UCSD-AML1 (cell line): Measurements from ENCODE around the gene FFAR2.
"Not testable (repeated sequence)": the region's sequence is repeated elsewhere in the genome, so short reads cannot be mapped to it uniquely, and the experiment has no call there.

Experiments
- DNase-seq: peaks from one replicate; lab custom pipeline; 2025; ENCODE audit not compliant: unreplicated experiment; lab: John Stamatoyannopoulos, UW

Gene FFAR2

DNA sequence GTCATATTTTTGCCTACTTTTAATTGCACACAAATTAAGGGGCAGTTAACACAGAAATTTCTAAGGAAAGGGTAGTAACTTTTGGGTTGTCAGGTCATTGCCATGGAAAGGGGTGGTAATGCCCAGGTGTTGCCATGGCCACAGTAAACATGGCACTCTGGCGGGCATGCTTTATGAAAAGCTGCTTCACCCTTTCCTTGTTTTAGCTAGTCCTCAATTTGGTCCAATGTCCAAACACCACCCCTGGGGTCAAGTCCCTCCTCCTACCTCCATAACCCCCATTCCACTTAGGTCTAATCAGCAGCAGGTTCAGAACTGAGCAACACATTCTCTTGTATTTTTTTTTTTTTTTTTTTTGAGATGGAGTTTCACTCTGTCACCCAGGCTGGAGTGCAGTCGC lies 6.6 kb downstream of the FFAR2 start:
- no peak for DNase-seq

DNA sequence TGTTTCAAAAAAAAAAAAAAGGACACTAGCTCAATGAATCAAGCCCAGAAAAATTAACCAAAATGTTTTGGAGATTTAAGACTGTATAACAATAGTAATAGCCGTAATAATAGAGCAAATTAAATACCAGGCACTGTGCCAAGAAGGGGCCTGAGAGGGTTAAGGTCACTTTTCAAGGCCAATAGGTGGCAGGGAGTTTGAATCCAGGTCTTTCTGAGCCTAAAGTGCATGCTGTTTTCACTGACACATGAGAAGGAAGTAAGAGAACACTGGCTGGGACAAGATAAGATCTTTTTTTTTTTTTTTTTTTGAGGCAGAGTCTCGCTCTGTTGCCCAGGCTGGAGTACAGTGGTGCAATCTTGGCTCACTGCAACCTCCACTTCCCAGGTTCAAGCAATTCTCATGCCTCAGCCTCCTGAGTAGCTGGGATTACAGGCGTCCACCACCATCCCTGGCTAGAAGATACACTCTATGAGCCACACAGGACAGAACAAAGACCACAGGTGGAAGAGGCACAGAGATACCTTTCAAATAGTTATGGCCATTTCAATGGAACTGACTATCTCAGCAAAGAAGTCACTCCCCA lies 7.7 kb downstream of the FFAR2 start:
- DNase-seq: no peak

DNA sequence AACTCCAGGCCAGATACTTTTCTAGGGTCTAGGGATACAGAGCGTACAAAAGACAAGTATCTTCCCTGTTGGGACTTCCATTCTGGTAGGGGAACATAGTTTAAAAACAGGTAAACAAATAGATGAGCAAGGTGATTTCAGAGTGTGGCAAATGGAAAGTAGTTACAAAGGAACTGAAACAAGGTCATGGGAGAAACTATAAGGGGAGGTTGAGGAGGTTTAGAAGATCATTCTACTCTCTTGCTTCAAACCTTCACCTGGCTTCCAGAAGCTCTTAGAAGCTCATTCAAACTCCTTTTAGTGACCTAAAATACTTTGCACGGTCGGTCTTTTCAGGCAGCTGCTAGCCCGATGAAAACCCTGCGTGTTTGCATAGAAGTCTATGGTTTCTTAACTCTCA lies 9.1 kb downstream of the FFAR2 start:
- DNase-seq: no peak

DNA sequence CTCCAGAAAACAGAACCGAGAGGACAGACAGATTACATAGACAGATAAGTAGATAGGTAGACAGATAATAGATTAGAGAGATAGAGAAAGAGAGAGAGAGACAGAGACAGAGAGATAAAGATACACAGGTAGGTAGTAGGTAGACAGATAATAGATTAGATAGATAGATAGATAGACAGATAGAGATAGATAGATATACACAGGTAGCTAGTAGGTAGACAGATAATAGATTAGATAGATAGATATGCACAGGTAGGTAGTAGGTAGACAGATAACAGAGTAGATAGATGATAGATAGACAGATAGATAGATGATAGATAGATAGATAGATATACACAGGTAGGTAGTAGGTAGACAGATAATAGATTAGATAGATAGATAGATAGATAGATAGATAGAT lies 10.1 kb downstream of the FFAR2 start:
- no peak for DNase-seq

DNA sequence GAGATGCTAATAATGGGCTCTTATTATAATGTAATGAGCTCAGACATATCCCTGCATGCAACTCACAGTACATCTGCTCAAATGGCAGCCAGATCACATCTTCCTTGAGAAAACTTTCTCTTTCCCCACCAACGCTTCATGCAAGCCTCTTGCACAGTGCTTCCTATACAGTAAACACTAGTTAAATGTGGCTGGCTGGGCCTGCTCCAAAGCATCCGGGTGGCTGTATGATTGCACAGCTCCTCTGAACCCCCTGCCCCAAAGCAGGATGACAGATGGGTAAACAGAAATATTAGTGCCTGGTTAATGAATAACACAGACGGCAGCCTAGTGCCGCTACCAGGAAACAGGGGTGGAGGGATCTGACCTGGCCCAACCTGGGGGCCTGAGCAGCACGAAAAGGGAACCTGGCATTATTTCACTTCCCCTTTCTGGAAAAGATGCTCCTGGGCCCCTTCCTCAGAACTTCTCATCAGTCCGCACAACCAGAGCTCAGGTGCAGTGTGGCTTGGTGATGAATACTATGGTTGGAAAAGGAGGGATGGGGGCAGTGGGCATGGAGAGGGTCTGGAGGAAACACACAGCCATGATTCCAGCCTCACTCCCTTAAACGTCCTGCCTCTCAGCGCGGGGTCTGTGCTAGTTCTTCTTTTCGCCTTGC lies 10.8 kb downstream of the FFAR2 start:
- peak; percentile 38 for DNase-seq

DNA sequence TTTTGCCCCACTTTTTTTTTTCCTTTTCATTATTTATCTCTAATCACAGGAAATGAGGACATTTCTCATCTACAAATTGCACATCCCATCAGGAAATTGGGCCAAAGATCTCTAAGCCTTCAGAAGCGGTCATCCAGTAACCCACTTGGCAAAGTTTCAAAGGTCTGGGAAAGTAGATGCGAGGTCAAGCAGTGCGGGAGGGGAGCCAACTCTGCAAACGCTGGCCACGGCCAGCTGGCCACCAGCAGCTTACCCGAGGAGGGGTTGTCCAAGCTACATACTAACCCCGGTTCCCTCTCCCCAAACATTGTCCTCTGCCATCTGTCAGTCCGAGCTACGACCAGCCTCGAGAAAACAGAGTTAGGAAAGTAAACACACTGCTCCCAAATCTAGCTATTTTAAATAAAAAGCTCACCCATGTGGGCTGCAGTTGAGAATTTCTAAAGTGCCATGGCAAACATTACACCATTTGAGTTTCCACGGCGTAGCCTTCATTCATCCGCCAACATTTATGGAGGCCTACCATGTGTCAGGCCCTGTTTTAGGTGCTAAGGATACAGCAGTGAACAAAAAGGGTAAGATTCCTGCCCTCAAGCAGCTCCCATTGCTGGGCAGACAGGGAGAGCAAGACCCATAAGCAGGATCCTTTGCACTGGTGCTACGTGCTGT lies 11.5 kb downstream of the FFAR2 start:
- no peak for DNase-seq

DNA sequence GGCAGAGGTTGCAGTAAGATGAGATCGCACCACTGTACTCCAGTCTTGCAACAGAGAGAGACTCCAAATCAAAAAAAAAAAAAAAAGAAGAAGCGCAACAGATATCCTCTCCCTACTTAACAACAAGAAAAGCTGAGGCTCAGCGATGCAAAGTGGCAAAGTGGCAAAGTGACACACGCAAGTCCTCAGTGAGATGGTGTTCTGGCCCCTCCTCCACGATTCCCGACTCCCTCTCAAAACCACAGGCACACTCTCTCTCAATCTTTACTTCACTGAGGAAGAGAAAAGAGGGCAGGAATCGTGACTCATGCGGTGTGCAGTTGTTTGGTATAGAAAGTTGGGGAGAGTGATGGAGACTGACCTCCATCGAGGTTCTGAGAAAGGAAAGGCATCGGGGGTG lies 12.6 kb downstream of the FFAR2 start:
- DNase-seq: no peak

DNA sequence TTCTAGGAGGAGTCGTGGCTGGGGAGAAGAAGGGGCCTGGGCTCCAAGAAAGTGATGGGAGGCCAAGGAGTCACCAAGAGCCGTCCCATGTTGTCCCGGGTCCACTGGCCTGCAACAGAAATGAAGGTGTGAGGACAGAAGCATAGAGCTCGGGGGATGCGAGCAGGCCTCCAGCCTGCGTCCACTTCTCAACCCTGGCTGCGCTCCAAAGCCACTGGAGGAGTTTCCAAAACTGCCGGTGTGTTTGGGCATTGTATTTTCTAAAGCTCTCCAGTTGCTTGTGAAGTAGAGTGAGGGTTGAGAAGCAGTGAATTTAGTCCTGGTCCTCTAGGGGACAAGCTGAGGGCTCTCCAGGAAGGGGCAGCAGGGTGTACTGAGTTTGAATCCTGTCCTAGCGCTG lies 13.0 kb downstream of the FFAR2 start:
- DNase-seq: no peak

DNA sequence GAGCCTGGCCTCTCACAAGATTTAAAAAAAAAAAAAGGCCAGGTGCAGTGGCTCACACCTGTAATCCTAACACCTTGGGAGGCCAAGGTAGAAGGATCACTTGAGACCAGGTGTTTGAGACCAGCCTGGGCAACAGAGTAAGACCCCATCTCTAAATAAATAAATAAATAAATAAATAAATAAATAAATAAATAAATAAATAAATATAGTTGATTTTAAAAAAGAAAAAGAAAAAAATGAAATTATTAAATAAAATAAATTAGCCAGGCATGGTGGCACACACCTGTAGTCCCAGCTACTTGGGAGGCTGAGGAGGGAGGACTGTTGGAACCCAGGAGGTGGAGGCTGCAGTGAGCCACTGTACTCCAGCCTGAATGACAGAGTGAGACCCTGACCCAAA lies 13.7 kb downstream of the FFAR2 start:
- not testable (repeated sequence) for DNase-seq

DNA sequence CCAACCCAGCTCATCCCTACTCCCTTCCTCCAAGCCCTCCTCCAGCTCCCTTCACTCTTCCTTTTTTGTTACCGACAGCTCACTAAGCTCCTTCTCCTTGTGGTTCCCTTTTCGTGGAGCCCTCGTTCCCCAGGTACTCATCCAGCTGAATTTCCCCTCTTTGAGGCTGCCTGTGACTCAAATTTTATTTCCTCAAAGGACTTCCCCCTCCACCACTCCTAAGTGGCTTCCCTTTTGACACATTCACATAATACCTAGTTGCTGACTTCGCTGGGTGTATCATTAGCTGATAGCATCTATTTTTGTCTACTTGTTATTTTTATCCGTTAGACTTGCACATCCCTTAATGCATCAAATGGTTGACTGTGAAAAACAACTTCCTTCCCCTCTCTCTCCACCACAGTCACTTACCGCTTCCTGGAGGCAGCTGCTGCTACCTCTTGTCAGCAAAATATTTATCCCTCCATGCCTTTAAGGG lies 14.5 kb downstream of the FFAR2 start:
- peak; percentile 62 for DNase-seq

DNA sequence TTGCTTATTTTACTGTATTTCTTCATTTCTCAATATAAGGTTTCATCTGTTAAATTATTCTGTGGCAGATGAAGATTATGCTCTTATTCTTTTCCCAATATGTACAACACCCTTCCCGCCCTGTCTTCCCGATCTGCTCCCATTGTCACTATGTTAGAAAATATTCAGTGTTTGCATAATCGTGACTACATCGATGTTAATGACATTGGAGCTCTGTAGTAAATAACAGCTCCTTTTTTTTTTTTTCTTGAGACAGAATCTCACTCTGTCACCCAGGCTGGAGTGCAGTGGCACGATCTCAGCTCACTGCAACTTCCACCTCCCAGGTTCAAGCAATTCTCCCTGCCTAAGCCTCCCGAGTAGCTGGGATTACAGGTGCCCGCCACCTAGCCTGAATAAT lies 14.9 kb downstream of the FFAR2 start:
- not testable (repeated sequence) for DNase-seq

DNA sequence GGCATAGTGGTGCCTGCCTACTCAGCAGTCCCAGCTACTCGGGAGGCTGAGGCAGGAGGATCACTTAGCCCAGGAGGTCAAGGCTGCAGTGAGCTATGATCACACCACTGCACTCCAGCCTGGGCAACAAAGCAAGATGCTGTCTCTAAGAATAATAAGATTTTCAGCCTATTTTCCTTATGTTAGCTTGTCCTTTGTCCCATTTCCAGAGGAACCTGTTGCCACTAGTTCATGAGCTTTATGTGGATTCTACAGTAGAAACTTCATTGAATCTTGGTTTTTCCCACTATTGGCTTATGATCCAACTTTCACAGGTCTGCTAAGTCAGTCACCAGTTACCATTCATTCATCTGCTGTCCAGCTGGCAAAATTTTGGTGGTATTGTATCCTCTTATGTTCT lies 18.2 kb downstream of the FFAR2 start:
- DNase-seq: no peak

DNA sequence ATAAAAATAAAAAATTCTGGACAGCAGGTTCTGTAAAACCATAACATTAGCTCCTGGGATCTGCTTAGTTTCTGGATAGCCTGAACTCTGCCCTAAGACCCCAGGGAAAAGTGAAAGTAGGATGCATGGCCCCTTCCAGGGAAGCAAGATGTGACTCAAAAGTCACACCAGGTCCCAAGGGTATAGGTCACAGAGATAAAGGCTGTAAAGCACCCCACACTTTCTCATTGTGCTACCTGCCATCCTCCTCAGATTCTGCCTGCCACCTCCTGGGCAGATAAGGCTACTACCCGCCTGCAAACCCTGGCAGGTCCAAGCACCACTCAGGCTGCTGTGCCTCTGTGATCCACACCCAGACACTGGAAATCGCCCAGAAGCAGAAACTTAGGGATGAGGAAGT lies 20.6 kb downstream of the FFAR2 start:
- peak; percentile 57 for DNase-seq

DNA sequence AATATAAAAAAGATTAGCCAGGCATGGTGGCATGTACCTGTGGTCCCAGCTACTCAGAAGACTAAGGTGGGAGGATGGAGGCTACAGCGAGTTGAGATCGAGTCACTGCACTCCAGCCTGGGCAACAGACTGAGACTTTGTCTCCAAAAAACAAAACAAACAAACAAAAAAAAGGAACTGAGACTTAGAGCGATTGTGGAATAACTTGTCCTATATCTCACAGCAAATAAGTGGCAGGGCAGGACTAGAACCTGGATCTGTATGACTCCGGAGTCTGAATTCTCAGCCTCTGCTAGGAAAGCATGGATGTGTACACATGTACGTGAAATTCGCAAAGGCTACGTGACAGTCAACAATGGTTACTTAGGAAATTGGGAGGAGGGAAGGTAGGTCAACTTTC lies 22.1 kb downstream of the FFAR2 start:
- no peak for DNase-seq

DNA sequence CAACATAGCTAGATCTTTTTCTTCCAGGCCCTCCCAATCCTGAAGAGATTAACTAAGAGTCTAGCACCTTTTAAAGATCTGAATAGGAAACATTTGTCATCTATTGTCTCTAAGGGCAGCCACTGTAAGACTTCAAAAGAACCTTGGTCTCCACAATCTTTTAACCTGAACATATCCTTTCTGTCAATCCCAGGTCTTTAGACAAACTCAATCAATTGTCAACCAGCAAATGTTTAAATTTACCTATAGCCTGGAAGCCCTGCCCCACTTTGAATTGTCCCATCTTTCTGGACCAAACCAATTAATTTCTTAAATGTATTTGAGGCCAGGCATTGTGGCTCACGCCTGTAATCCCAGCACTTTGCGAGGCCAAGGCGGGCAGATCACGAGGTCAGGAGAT lies 23.0 kb downstream of the FFAR2 start:
- not testable (repeated sequence) for DNase-seq

DNA sequence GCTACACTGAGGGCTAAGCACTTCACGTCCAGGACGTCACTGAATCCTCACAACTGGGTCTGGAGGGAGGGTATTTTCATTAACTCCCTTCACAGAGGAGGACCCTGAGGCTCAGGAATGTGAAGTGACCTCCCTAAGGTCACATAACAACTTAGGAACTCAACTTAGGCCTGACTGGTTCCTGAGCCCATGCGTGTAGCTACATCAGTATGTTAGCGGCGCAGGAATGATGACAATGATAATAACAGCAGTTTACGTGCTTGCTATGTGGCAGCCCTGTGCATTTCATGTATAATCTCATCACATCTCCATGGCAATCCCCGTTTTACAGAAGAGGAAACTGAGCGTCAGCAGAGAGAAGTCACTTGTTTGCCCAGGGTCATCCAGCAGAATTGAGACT lies 23.9 kb downstream of the FFAR2 start:
- DNase-seq: no peak

DNA sequence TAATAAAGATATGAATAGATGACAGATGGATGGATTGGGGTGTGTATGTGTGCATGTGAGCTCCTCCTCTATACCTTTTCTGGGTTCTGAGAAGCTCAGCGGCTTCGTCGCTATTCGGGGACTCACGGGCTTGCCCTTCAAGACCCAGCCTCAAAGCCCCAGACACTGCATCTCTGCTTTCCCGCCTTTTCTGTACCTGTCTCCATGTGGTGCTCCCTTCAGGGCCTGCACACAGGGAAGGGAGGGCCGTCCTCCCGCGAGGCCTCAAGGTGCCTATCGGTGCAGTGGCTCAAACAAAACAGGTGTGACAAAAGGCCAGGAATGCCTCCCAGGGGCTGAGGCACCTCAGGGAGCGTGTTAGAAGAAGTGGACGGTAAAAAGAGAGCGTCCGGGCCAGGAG lies 26.0 kb downstream of the FFAR2 start:
- DNase-seq: no peak

DNA sequence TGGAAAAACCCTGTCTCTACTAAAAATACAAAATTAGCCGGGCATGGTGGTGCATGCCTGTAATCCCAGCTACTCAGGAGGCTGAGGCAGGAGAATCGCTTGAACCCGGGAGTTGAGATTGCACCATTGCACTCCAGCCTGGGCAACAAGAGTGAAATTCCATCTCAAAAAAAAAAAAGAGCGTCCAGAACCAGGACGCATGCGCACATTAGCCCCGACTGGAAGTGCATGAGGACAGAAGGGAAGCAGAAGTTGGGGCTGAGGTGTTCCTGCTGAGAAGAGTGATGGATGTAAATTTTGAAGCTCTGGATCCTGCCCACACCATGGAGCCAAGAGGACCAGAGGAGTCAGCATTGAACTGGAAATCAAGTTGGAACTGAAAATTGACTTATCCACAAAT lies 26.5 kb downstream of the FFAR2 start:
- not testable (repeated sequence) for DNase-seq

DNA sequence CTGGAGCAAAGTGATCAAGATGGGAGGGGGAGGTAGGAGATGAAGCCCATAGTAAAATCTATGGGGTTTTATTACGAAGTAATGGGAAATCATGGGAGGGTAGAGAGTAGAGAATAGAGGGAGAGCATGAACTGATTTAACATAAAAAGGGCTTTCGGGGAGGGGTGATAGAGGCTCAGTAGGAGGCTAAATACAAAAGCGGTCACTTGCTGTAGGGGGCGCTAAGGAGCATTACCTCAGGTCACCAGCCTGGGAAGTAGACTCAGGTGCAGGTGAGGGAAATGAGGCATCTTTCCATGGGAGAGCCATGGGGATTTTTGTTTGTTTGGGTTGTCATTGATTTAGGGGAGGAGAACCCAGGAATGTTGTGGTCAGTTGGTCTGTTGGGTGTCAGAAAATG lies 28.1 kb downstream of the FFAR2 start:
- no peak for DNase-seq

DNA sequence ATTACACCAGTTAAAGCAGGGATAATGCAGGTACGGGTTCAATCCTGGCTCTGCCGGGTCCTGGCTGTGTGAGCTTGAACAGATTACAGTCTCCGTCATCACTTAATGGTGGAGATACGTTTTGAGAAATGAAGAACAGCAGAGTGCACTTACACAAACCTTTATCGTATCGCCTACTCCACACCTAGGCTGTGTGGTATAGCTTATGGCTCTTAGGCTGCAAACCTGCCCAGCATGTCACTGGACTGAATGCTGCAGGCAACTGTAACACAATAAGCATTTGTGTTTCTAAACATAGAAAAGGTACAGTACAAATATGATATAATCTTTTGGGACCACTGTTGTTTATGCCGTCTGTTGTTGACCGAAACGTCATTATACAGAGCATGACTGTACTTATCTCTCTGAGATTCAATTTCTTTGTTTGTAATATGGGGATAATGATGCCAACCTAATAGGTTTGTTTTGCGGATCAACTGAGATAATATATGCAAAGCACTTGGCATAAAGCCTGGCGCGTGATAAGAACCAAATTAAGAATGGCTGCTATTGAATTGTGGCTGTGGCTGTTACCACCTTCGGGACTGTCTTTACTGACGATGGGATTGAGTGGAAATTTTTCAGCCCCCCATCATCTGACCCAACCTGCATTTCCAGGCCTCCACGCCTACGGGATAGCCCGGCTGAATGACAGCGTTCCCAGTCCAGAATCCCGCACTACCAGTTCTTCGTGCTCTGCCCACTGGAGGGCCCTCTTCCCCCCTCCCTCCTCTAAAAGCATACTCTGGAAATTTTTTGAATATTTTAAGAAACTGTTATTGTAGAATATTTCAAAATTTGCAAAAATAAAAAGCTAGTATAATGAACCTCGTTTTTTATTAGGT lies 31.0 kb downstream of the FFAR2 start:
- DNase-seq: no peak

DNA sequence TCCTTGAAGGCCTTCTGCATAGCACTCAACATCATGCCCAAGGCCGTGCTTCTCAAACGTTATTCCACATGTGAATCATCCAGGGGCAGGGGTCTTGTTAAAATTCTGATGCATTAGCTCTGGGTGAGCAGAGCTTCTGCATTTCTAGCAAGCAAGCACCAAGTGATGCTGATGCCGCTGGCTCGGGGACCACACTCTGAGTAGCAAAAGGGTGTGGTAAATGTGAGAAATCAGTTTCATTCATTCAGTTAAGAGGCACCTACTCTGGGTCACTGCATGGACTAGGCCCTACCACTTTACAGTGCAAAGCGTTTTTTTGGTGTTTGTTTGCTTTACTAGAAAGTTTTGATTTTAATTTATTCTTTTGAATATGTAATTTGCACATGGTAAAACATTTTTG lies 35.0 kb downstream of the FFAR2 start:
- no peak for DNase-seq
